ENCODE results near the gene CASP10.

DNA sequence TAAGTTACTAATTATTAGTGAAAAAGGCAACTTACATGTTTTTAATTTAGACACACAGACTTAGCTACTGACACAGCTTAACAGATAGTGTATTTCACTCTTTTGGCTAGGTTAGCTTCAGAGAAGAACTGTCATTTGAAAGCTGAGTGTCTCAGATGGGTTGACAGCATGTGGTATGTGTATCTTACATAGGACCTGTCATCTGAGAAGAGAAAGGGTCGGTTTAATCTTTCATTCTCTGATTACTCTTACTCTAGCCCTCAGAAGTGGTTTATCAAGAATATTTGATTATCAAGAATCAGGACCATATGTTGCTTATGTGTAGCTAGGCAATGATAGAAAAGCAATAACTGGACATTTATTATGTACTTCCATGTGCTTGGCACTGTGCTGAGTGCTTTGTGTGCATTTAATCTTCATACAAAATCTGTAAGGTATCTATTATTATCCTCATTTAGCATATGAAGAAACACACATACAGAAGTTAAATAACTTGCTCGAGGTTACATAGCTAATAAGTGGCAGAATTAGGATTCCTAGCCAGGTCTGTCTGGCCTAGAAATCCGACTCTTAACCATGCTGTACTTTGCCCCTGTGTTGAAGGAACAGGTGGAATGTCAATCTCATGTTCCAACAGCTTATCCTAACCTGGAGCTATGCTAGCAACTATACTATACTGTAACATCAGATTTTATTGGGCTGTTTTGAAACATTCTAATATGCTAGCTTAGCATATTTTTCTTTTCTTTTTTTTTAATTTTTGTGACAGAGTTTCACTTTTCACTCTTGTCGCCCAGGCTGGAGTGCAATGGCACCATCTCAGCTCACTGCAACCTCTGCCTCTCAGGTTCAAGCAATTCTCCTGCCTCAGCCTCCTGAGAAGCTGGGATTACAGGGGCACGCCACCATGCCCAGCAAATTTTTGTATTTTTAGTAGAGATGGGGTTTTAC, 38.6 kb upstream of the CASP10 start:
- no peak for TF ChIP-seq EZH2 (IDR thresholded peaks at IDR 0.05; ENCODE audit: low read depth, low read length, severe bottlenecking)
- no peak for TF ChIP-seq SIN3A (conservative IDR thresholded peaks at IDR 0.05 in 1 of 2, IDR thresholded peaks at IDR 0.05 in 1 of 2; ENCODE audit: low read depth in 1 of 2, low read length in 2 of 2)
- no peak for TF ChIP-seq EP300 (IDR thresholded peaks at IDR 0.05; ENCODE audit: borderline replicate concordance in 1 of 2, low read depth in 2 of 2, low read length in 2 of 2)
- no peak for TF ChIP-seq TAF1 (IDR thresholded peaks at IDR 0.05; ENCODE audit: low read depth, low read length)
- TF ChIP-seq, protein P1, sequence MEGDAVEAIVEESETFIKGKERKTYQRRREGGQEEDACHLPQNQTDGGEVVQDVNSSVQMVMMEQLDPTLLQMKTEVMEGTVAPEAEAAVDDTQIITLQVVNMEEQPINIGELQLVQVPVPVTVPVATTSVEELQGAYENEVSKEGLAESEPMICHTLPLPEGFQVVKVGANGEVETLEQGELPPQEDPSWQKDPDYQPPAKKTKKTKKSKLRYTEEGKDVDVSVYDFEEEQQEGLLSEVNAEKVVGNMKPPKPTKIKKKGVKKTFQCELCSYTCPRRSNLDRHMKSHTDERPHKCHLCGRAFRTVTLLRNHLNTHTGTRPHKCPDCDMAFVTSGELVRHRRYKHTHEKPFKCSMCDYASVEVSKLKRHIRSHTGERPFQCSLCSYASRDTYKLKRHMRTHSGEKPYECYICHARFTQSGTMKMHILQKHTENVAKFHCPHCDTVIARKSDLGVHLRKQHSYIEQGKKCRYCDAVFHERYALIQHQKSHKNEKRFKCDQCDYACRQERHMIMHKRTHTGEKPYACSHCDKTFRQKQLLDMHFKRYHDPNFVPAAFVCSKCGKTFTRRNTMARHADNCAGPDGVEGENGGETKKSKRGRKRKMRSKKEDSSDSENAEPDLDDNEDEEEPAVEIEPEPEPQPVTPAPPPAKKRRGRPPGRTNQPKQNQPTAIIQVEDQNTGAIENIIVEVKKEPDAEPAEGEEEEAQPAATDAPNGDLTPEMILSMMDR (IDR thresholded peaks at IDR 0.05; ENCODE audit: control extremely low read depth in 1 of 3, insufficient read depth in 1 of 3, low read depth in 1 of 3, low read length in 3 of 3) = no peak
- no peak for TF ChIP-seq RBBP5 (IDR thresholded peaks at IDR 0.05; ENCODE audit: borderline replicate concordance, low read depth, low read length)
- no peak for TF ChIP-seq POLR2AphosphoS5 (IDR thresholded peaks at IDR 0.05; ENCODE audit: low read depth, low read length)
- no peak for TF ChIP-seq TCF12 (IDR thresholded peaks at IDR 0.05; ENCODE audit: low read depth, low read length)
- TF ChIP-seq, protein P2, sequence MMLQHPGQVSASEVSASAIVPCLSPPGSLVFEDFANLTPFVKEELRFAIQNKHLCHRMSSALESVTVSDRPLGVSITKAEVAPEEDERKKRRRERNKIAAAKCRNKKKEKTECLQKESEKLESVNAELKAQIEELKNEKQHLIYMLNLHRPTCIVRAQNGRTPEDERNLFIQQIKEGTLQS (IDR thresholded peaks at IDR 0.05; ENCODE audit: insufficient read depth, low read depth, low read length) = no peak
- TF ChIP-seq RXRA (IDR thresholded peaks at IDR 0.05; ENCODE audit: insufficient read depth, low read depth, low read length) = no peak
- no peak for TF ChIP-seq POLR2A (IDR thresholded peaks at IDR 0.05; ENCODE audit: control extremely low read depth in 1 of 2, low read depth in 2 of 2, low read length in 2 of 2)
- no peak for TF ChIP-seq JUND (IDR thresholded peaks at IDR 0.05; ENCODE audit: low read length)

Measured in H1 (cell line).